Endothelial cell of umbilical vein (primary cell): Measurements from ENCODE around the gene ZKSCAN3. TPM values are rescaled to one million over a fixed set of nuclear protein-coding genes. Genes with fewer than 3 reads are reported as not detected.
"Not testable (repeated sequence)": the region's sequence is repeated elsewhere in the genome, so short reads cannot be mapped to it uniquely, and the experiment has no call there.

ENCODE experiments used
- BruUV-seq: library from RNA; stranded (reverse); fragments of 400-500 nt; replicated peaks from 2 replicates; lab custom pipeline; 2021; lab: Mats Ljungman, UMichigan
- CTCF ChIA-PET: fragments of 300-600, 350-600 bp; sonication (Branson Sonifier 250); formaldehyde crosslinking; loops from one replicate; lab custom pipeline; 2021; ENCODE audit warnings: antibody characterized with exemption, inconsistent platforms; lab: Charles Lee
- POLR2A ChIA-PET: fragments of 300-600, 350-600 bp; sonication (Branson Sonifier 250); formaldehyde crosslinking; loops from one replicate; lab custom pipeline; 2021; ENCODE audit warnings: antibody characterized with exemption, inconsistent platforms; lab: Charles Lee
- DNase-seq: peaks from one replicate; pipeline ENCODE4 v3.0.0-alpha.2; 2011; ENCODE audit warnings: low read depth, low spot score
- FAIRE-seq: peaks from 2 replicates; lab custom pipeline; 2011; peaks lifted over from hg19 to GRCh38; lab: Jason Lieb, UNC
- H2AFZ ChIP-seq: 2 replicates; pipeline ENCODE4 v1.6.0; 2012; ENCODE audit warnings: low read depth, low read length, control low read depth, inconsistent platforms
- H3K27ac ChIP-seq: 2 replicates; pipeline ENCODE4 v1.5.1; 2011; ENCODE audit warnings: low read depth, mild to moderate bottlenecking, control low read depth, low read length, moderate library complexity; ENCODE audit not compliant: insufficient read depth
- H3K27me3 ChIP-seq, 2 experiments: 2 replicates each; pipeline versions ENCODE4 v1.6.0 to v1.6.1; 2011; ENCODE audit warnings: low read length in 2 of 2, mixed read lengths in 1 of 2; ENCODE audit not compliant: control insufficient read depth in 2 of 2, insufficient read depth in 2 of 2
- H3K36me3 ChIP-seq, 2 experiments: 2 replicates in 1 of 2; 3 replicates in 1 of 2; pipeline ENCODE4 v1.5.1; 2011; ENCODE audit warnings: low read length in 2 of 2, mild to moderate bottlenecking in 1 of 2, moderate library complexity in 1 of 2; ENCODE audit not compliant: control insufficient read depth in 2 of 2, insufficient read depth in 2 of 2; ENCODE audit errors: extremely low read depth in 1 of 2
- H3K4me1 ChIP-seq: 3 replicates; pipeline ENCODE4 v1.5.1; 2011; ENCODE audit warnings: mild to moderate bottlenecking, low read length; ENCODE audit not compliant: control insufficient read depth, insufficient read depth; ENCODE audit errors: extremely low read depth
- H3K4me2 ChIP-seq: 2 replicates; pipeline ENCODE4 v1.6.1; 2011; ENCODE audit warnings: low read length, control low read depth, mixed read lengths; ENCODE audit not compliant: insufficient read depth
- H3K4me3 ChIP-seq, 3 experiments: fragments of 200-600 bp in 1 of 3; sonication (generic), shearing (Covaris generic) in 1 of 3; replicated peaks in 1 of 3; 2 replicates each; pipeline ENCODE4 v1.5.1; 2011 to 2016; ENCODE audit warnings: control low read depth in 3 of 3, low read length in 3 of 3, mild to moderate bottlenecking in 2 of 3, inconsistent platforms in 1 of 3, low read depth in 1 of 3, moderate library complexity in 1 of 3; ENCODE audit not compliant: insufficient read depth in 1 of 3
- H3K79me2 ChIP-seq: 2 replicates; pipeline ENCODE4 v1.6.0; 2012; ENCODE audit warnings: low read length, inconsistent platforms; ENCODE audit not compliant: control insufficient read depth, insufficient read depth
- H3K9ac ChIP-seq: replicated peaks from 2 replicates; pipeline ENCODE3; 2011; ENCODE audit warnings: low read length, control low read depth; ENCODE audit not compliant: insufficient read depth; ENCODE audit errors: extremely low read depth
- H3K9me1 ChIP-seq: replicated peaks from 3 replicates; pipeline ENCODE4 v1.6.0; 2011; ENCODE audit warnings: mild to moderate bottlenecking, low read length; ENCODE audit not compliant: control insufficient read depth, insufficient read depth; ENCODE audit errors: extremely low read depth
- H3K9me3 ChIP-seq: replicated peaks from 2 replicates; pipeline ENCODE4 v1.5.1; 2012; ENCODE audit warnings: low read length, inconsistent platforms; ENCODE audit not compliant: control insufficient read depth, insufficient read depth
- H4K20me1 ChIP-seq: replicated peaks from 2 replicates; pipeline ENCODE3; 2011; ENCODE audit warnings: mild to moderate bottlenecking, low read length; ENCODE audit not compliant: control insufficient read depth, insufficient read depth; ENCODE audit errors: extremely low read depth
- CTCF ChIP-seq, 2 donors: IDR thresholded peaks; 1 replicate in 1 of 2; 2 replicates in 1 of 2; pipeline ENCODE4 v1.5.1; 2011; ENCODE audit warnings: low read length in 2 of 2, mild to moderate bottlenecking in 2 of 2, moderate library complexity in 2 of 2, control low read depth in 1 of 2, inconsistent platforms in 1 of 2, low read depth in 1 of 2; ENCODE audit not compliant: insufficient read depth in 1 of 2; ENCODE audit errors: extremely low read depth in 1 of 2
- EZH2 ChIP-seq: IDR thresholded peaks from 2 replicates; pipeline ENCODE4 v1.6.1; 2012; ENCODE audit warnings: borderline replicate concordance, low read depth, mild to moderate bottlenecking, moderate library complexity, low read length, inconsistent platforms; ENCODE audit not compliant: severe bottlenecking
- FOS ChIP-seq: IDR thresholded peaks from 2 replicates; pipeline ENCODE4 v1.6.1; 2011; ENCODE audit warnings: mild to moderate bottlenecking, low read length, moderate library complexity, borderline replicate concordance; ENCODE audit not compliant: insufficient read depth
- GATA2 ChIP-seq: IDR thresholded peaks from 2 replicates; pipeline ENCODE4 v1.7.0; 2011; ENCODE audit warnings: low read depth, mild to moderate bottlenecking, moderate library complexity, mixed read lengths, low read length; ENCODE audit not compliant: insufficient read length, insufficient read depth
- JUN ChIP-seq: IDR thresholded peaks from 2 replicates; pipeline ENCODE4 v1.6.1; 2011; ENCODE audit warnings: borderline replicate concordance, low read depth; ENCODE audit not compliant: insufficient read length, insufficient read depth
- MYC ChIP-seq: IDR thresholded peaks from one replicate; pipeline ENCODE4 v1.6.1; 2011; ENCODE audit warnings: mild to moderate bottlenecking, low read depth, low read length
- POLR2A ChIP-seq: IDR thresholded peaks from 2 replicates; pipeline ENCODE4 v1.6.1; 2012; ENCODE audit warnings: low read depth, mild to moderate bottlenecking, control low read depth, low read length
- POLR2AphosphoS5 ChIP-seq: IDR thresholded peaks from 2 replicates; pipeline ENCODE4 v1.6.1; 2012; ENCODE audit warnings: low read depth, mild to moderate bottlenecking, control low read depth, low read length, moderate library complexity; ENCODE audit not compliant: insufficient read depth
- dilution Hi-C: fragments of 300-500 bp; cut with MboI; formaldehyde crosslinking; loops from one replicate; pipeline ENCODE4 v1.15.0; 2019; ENCODE audit warnings: low sequenced_read_pairs; ENCODE audit not compliant: extremely low pct_ligation_motif_present
- intact Hi-C: fragments of 100-400 bp; cut with micrococcal nuclease; formaldehyde crosslinking; loops from one replicate; pipeline ENCODE4 v1.10.0; 2022
- polyA plus RNA-seq, 4 experiments: library from polyadenylated mRNA; depleted of rRNA in 3 of 4; stranded (reverse) in 3 of 4; unstranded in 1 of 4; fragments of >200 nt; gene quantifications; 2 replicates each; pipeline versions ENCODE4 v1.2.1 to v1.2.3, GENCODE V29; 2011 to 2012; ENCODE audit warnings: missing spikeins in 1 of 4
- total RNA-seq: library from RNA; stranded (reverse); gene quantifications from 2 replicates; pipeline ENCODE4 v1.2.3, GENCODE V29; 2021
- TF ChIP-seq, protein P1 (sequence below): IDR thresholded peaks from 2 replicates; pipeline ENCODE4 v1.6.1; 2011; ENCODE audit not compliant: insufficient read depth, insufficient read length

The ZKSCAN3 gene
- total and polyA plus RNA-seq, 2 donors (not counting 3 experiments of a cell fraction or from before 2014, with no cell fraction given): 2.5 to 6.9 TPM

GRCh38 chr6:28360961-28361360 is 11.2 kb downstream of the ZKSCAN3 start:
- POLR2A ChIA-PET: no interaction called here
- CTCF ChIA-PET: no interaction called here
- Histone ChIP-seq H3K4me3 (no peak overlapping the region), H3K27me3 (no peaks in the 10 kb centered on the region), H3K4me2 (no peak overlapping the region), H3K79me2 (no peaks in the 10 kb centered on the region), H3K9me3 (no peaks in the 10 kb centered on the region), H3K36me3 (peaks cover 7 to 10% of the 10 kb centered on the region in 2 experiments), H2AFZ (no peak overlapping the region), H3K27ac (no peak overlapping the region), H3K9me1 (no peaks in the 10 kb centered on the region), H3K4me1 (peaks cover 14% of the 10 kb centered on the region), H4K20me1 (no peaks in the 10 kb centered on the region), H3K9ac (no peak overlapping the region)
- dilution Hi-C loops (no loop called here), intact Hi-C loops (no loop called here)
- DNase-seq: no peak
- no TSS peak for BruUV-seq
- FAIRE-seq: no peak
- TF ChIP-seq POLR2A (no peak), FOS (no peak), EZH2 (no peak), CTCF (IDR thresholded peaks at IDR 0.05; ENCODE audit: extremely low read depth in 1 of 2, insufficient read depth in 1 of 2, low read depth in 1 of 2, low read length in 2 of 2) (no peak), POLR2AphosphoS5 (no peak), MYC (no peak), JUN (no peak), GATA2 (no peak)
- TF ChIP-seq, protein P1, sequence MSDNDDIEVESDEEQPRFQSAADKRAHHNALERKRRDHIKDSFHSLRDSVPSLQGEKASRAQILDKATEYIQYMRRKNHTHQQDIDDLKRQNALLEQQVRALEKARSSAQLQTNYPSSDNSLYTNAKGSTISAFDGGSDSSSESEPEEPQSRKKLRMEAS: no peak

DNA sequence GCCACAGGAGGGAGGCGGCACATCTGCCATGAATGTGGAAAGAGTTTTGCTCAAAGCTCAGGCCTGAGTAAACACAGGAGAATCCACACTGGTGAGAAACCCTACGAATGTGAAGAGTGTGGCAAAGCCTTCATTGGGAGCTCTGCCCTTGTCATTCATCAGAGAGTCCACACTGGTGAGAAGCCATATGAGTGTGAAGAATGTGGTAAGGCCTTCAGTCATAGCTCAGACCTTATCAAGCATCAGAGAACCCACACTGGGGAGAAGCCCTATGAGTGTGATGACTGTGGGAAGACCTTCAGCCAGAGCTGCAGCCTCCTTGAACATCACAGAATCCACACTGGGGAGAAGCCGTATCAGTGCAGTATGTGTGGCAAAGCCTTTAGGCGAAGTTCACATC is 15.8 kb downstream of the ZKSCAN3 start:
- H4K20me1 ChIP-seq, H3K79me2 ChIP-seq, H3K4me3 ChIP-seq, H3K27me3 ChIP-seq, H3K9me3 ChIP-seq, BruUV-seq, intact Hi-C loops, H3K9me1 ChIP-seq, H3K27ac ChIP-seq, H3K4me1 ChIP-seq, H3K4me2 ChIP-seq, H3K9ac ChIP-seq, DNase-seq, H2AFZ ChIP-seq, POLR2A ChIA-PET, dilution Hi-C loops, FAIRE-seq: not testable (repeated sequence)
- CTCF ChIA-PET: interaction anchor here (1.2 kb wide), 1 partner anchor 9 kb away, joined by 3 read pairs; no protein-coding TSS in a partner anchor
- H3K36me3 ChIP-seq: peaks cover 7 to 12% of the 10 kb centered on the region in 2 experiments
